H9 (cell line): ENCODE results near the gene PREPL. TPM values are rescaled to one million over a fixed set of nuclear protein-coding genes. Genes with fewer than 3 reads are reported as not detected.

ENCODE experiments used
- DNase-seq: peaks from one replicate; pipeline ENCODE4 v3.0.0-alpha.2; 2017
- H2AFZ ChIP-seq: one replicate; pipeline ENCODE4 v1.6.1; 2013; ENCODE audit warnings: mild to moderate bottlenecking, low read length, control low read depth, moderate library complexity
- H2AK5ac ChIP-seq: 2 replicates; pipeline ENCODE4 v1.6.1; 2013; ENCODE audit warnings: low read length, control low read depth, mixed read lengths; ENCODE audit not compliant: insufficient read length
- H2BK120ac ChIP-seq: one replicate; pipeline ENCODE4 v1.6.1; 2013; ENCODE audit warnings: low read depth, mild to moderate bottlenecking, low read length, control low read depth, inconsistent platforms; ENCODE audit not compliant: poor library complexity, severe bottlenecking
- H2BK12ac ChIP-seq: 2 replicates; pipeline ENCODE4 v1.6.1; 2013; ENCODE audit warnings: low read length, control low read depth, mixed read lengths, low read depth; ENCODE audit not compliant: insufficient read length
- H2BK15ac ChIP-seq: 2 replicates; pipeline ENCODE4 v1.6.1; 2013; ENCODE audit warnings: low read depth, low read length, control low read depth
- H2BK20ac ChIP-seq: one replicate; pipeline ENCODE4 v1.6.1; 2013; ENCODE audit warnings: low read depth, mild to moderate bottlenecking, low read length, control low read depth, inconsistent platforms; ENCODE audit not compliant: poor library complexity, severe bottlenecking
- H2BK5ac ChIP-seq: 2 replicates; pipeline ENCODE4 v1.6.1; 2013; ENCODE audit warnings: low read length, control low read depth, mixed read lengths; ENCODE audit not compliant: insufficient read length
- H3K14ac ChIP-seq: 2 replicates; pipeline ENCODE4 v1.6.1; 2013; ENCODE audit warnings: low read length, control low read depth; ENCODE audit not compliant: insufficient read depth
- H3K18ac ChIP-seq: 2 replicates; pipeline ENCODE4 v1.6.1; 2013; ENCODE audit warnings: low read depth, mild to moderate bottlenecking, mixed read lengths, low read length, control low read depth; ENCODE audit not compliant: insufficient read length
- H3K23ac ChIP-seq: 2 replicates; pipeline ENCODE4 v1.6.1; 2013; ENCODE audit warnings: low read length, control low read depth, mixed read lengths, low read depth; ENCODE audit not compliant: insufficient read length
- H3K23me2 ChIP-seq: 2 replicates; pipeline ENCODE4 v1.6.1; 2013; ENCODE audit warnings: low read depth, mild to moderate bottlenecking, mixed read lengths, low read length, control low read depth; ENCODE audit not compliant: insufficient read length, poor library complexity, severe bottlenecking
- H3K27ac ChIP-seq: 2 replicates; pipeline ENCODE4 v1.5.1; 2013; ENCODE audit warnings: low read length, control low read depth, mixed read lengths, low read depth; ENCODE audit not compliant: insufficient read length
- H3K27me3 ChIP-seq: 2 replicates; pipeline ENCODE4 v1.6.1; 2013; ENCODE audit warnings: low read length, control low read depth, inconsistent platforms; ENCODE audit not compliant: insufficient read depth
- H3K4ac ChIP-seq: 2 replicates; pipeline ENCODE4 v1.6.1; 2013; ENCODE audit warnings: low read depth, mild to moderate bottlenecking, control low read depth, inconsistent platforms, low read length, moderate library complexity
- H3K4me1 ChIP-seq: 2 replicates; pipeline ENCODE4 v1.6.1; 2013; ENCODE audit warnings: low read length, control low read depth, inconsistent platforms; ENCODE audit not compliant: insufficient read depth
- H3K4me2 ChIP-seq: 2 replicates; pipeline ENCODE4 v1.6.1; 2013; ENCODE audit warnings: low read length, control low read depth, mixed read lengths; ENCODE audit not compliant: insufficient read length, insufficient read depth
- H3K56ac ChIP-seq: 2 replicates; pipeline ENCODE4 v1.6.1; 2013; ENCODE audit warnings: low read depth, mild to moderate bottlenecking, mixed read lengths, low read length, control low read depth; ENCODE audit not compliant: insufficient read length
- H3K79me1 ChIP-seq: 2 replicates; pipeline ENCODE4 v1.6.1; 2013; ENCODE audit warnings: low read depth, mild to moderate bottlenecking, moderate library complexity, low read length, control low read depth, inconsistent platforms; ENCODE audit not compliant: insufficient read depth, poor library complexity, severe bottlenecking
- H3K79me2 ChIP-seq: 2 replicates; pipeline ENCODE4 v1.6.1; 2013; ENCODE audit warnings: low read length, control low read depth, inconsistent platforms; ENCODE audit not compliant: insufficient read depth
- H3K9ac ChIP-seq: 2 replicates; pipeline ENCODE4 v1.6.1; 2013; ENCODE audit warnings: low read length, control low read depth, mixed read lengths; ENCODE audit not compliant: insufficient read length; ENCODE audit errors: extremely low read depth
- H3K9me3 ChIP-seq: one replicate; pipeline ENCODE4 v1.6.1; 2013; ENCODE audit warnings: low read depth, low read length, inconsistent platforms; ENCODE audit not compliant: control insufficient read depth
- H3T11ph ChIP-seq: one replicate; pipeline ENCODE4 v1.6.1; 2013; ENCODE audit warnings: mild to moderate bottlenecking, low read length, control low read depth, inconsistent platforms
- H4K20me1 ChIP-seq: one replicate; pipeline ENCODE4 v1.6.1; 2013; ENCODE audit not compliant: control insufficient read depth, insufficient read length, insufficient read depth
- H4K5ac ChIP-seq: 2 replicates; pipeline ENCODE4 v1.6.1; 2013; ENCODE audit warnings: low read depth, mild to moderate bottlenecking, mixed read lengths, low read length, control low read depth; ENCODE audit not compliant: insufficient read length
- H4K8ac ChIP-seq: replicated peaks from 2 replicates; pipeline ENCODE4 v1.6.1; 2013; ENCODE audit warnings: low read length, control low read depth, mixed read lengths, low read depth; ENCODE audit not compliant: insufficient read length
- H4K91ac ChIP-seq: 2 replicates; pipeline ENCODE4 v1.6.1; 2013; ENCODE audit warnings: low read depth, mild to moderate bottlenecking, moderate library complexity, mixed read lengths, low read length, control low read depth; ENCODE audit not compliant: insufficient read length
- H3K27ac Mint-ChIP-seq, 3 experiments: 2 replicates in 2 of 3; 3 replicates in 1 of 3; pipeline ENCODE4 v1.8.0; 2020 to 2021; ENCODE audit warnings: mixed read lengths in 3 of 3, mild to moderate bottlenecking in 1 of 3, moderate library complexity in 1 of 3
- H3K27me3 Mint-ChIP-seq: 2 replicates; pipeline ENCODE4 v1.8.0; 2021; ENCODE audit warnings: low read depth, mild to moderate bottlenecking, moderate library complexity, mixed read lengths
- H3K36me3 Mint-ChIP-seq, 3 experiments: 2 replicates in 2 of 3; 3 replicates in 1 of 3; pipeline ENCODE4 v1.8.0; 2020 to 2021; ENCODE audit warnings: low read depth in 3 of 3, mixed read lengths in 3 of 3; ENCODE audit not compliant: insufficient read depth in 1 of 3
- H3K4me1 Mint-ChIP-seq, 2 experiments: 2 replicates each; pipeline ENCODE4 v1.8.0; 2020; ENCODE audit warnings: mixed read lengths in 2 of 2
- H3K4me3 Mint-ChIP-seq, 2 experiments: 2 replicates in 1 of 2; 3 replicates in 1 of 2; pipeline ENCODE4 v1.8.0; 2020 to 2021; ENCODE audit warnings: mild to moderate bottlenecking in 2 of 2, mixed read lengths in 2 of 2, moderate library complexity in 1 of 2
- H3K9me3 Mint-ChIP-seq, 2 experiments: 2 replicates in 1 of 2; 3 replicates in 1 of 2; pipeline ENCODE4 v1.8.0; 2020; ENCODE audit warnings: mild to moderate bottlenecking in 2 of 2, mixed read lengths in 2 of 2, moderate library complexity in 1 of 2
- WGBS: extraction: QIAGEN DNeasy Blood & Tissue Kit; methylation state at CpG from one replicate; pipeline ENCODE4 v1.1.7; 2013; ENCODE audit warnings: missing lambda C conversion rate, low lambda C conversion rate, mixed read lengths; ENCODE audit not compliant: insufficient read length; ENCODE audit errors: extremely low coverage; 5-methylcytosine and 5-hydroxymethylcytosine counted together
- total RNA-seq: library from RNA; stranded (reverse); gene quantifications from 2 replicates; pipeline ENCODE4 v1.2.1, GENCODE V29; 2021
- TF ChIP-seq, protein P1 (sequence below): fragments of 200-600 bp; sonication (generic); conservative IDR thresholded peaks from 3 replicates; pipeline ENCODE4 v1.8.0; 2021; ENCODE audit warnings: antibody characterized with exemption, mild to moderate bottlenecking

PREPL gene
- total RNA-seq, 1 experiment from 2014 or later, result 30.1 TPM

DNA sequence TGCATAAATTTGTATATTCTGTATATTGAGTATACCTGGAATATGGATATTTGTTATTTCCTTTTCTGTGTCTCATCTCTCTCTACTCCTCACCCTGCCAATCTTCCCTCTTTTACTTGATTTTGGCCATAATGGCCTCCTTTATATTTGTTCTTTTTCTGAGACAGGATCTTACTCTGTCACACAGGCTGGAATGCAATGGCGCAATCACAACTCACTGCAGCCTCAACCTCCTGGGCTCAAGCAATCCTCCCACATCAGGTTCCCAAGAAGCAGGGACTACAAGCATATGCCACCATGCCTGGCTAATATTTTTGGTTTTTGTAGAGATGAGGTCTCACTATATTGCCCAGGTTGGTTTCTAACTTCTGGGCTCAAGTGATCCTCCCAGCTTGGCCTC lies 30.5 kb downstream of the PREPL start:
- Mint-ChIP-seq H3K36me3 (peaks cover 8 to 37% (median 27%) of the 10 kb centered on the region in 3 experiments; a peak in 6 of 7 replicates), H3K27ac (no peak overlapping the region; a peak in 1 of 7 replicates), H3K9me3 (no peaks in the 10 kb centered on the region), H3K4me3 (no peak overlapping the region), H3K4me1 (no peaks in the 10 kb centered on the region), H3K27me3 (no peaks in the 10 kb centered on the region)
- no peak overlapping the region for H3K14ac ChIP-seq
- no peak overlapping the region for H3K23ac ChIP-seq
- no peak overlapping the region for H3K18ac ChIP-seq
- no peak overlapping the region for H2BK5ac ChIP-seq
- no peak overlapping the region for H2BK20ac ChIP-seq
- no peak overlapping the region; the same call in 1 of the 2 replicates for H2BK15ac ChIP-seq
- H4K91ac ChIP-seq, result no peak overlapping the region
- H3K27me3 ChIP-seq, result no peaks in the 10 kb centered on the region
- H3K79me2 ChIP-seq, result no peaks in the 10 kb centered on the region
- H2BK12ac ChIP-seq, result no peak overlapping the region
- TF ChIP-seq, protein P1, sequence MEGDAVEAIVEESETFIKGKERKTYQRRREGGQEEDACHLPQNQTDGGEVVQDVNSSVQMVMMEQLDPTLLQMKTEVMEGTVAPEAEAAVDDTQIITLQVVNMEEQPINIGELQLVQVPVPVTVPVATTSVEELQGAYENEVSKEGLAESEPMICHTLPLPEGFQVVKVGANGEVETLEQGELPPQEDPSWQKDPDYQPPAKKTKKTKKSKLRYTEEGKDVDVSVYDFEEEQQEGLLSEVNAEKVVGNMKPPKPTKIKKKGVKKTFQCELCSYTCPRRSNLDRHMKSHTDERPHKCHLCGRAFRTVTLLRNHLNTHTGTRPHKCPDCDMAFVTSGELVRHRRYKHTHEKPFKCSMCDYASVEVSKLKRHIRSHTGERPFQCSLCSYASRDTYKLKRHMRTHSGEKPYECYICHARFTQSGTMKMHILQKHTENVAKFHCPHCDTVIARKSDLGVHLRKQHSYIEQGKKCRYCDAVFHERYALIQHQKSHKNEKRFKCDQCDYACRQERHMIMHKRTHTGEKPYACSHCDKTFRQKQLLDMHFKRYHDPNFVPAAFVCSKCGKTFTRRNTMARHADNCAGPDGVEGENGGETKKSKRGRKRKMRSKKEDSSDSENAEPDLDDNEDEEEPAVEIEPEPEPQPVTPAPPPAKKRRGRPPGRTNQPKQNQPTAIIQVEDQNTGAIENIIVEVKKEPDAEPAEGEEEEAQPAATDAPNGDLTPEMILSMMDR, result no peak
- no peak overlapping the region for H3K4me2 ChIP-seq
- H2AK5ac ChIP-seq, result no peak overlapping the region
- no peak overlapping the region for H3T11ph ChIP-seq
- no peaks in the 10 kb centered on the region for H3K23me2 ChIP-seq
- H3K56ac ChIP-seq, result no peak overlapping the region
- no peak overlapping the region for H3K27ac ChIP-seq
- no peak overlapping the region for H4K8ac ChIP-seq
- H3K4ac ChIP-seq, result no peak overlapping the region
- no peak overlapping the region for H2AFZ ChIP-seq
- DNase-seq, result no peak
- whole genome bisulfite sequencing, result no CpG with 5 or more reads among the region's 1 CpG
- H2BK120ac ChIP-seq, result no peak overlapping the region
- H4K5ac ChIP-seq, result no peak overlapping the region
- no peaks in the 10 kb centered on the region for H3K9me3 ChIP-seq
- no peak overlapping the region for H3K9ac ChIP-seq
- H3K79me1 ChIP-seq, result no peaks in the 10 kb centered on the region
- no peaks in the 10 kb centered on the region for H4K20me1 ChIP-seq
- H3K4me1 ChIP-seq, result no peaks in the 10 kb centered on the region
